ENCODE data around the gene PEAR1. TPM values are rescaled to one million over a fixed set of nuclear protein-coding genes. Genes with fewer than 3 reads are reported as not detected.

The PEAR1 gene
- total RNA-seq, 1 experiment from 2014 or later, result 9.8 TPM

GRCh38 chr1:156881663-156882062, 11.9 kb upstream of the PEAR1 start:
- POLR2A ChIA-PET (ENCODE audit: unreplicated experiment), result no interaction called here
- no peak overlapping the region for H3K4me2 ChIP-seq
- no peak for TF ChIP-seq EZH2 (IDR thresholded peaks at IDR 0.05; ENCODE audit: low read depth)
- TF ChIP-seq CTCF (conservative IDR thresholded peaks at IDR 0.05), result no peak
- H3K9me3 ChIP-seq (ENCODE audit: insufficient read depth, low read depth), result no peaks in the 10 kb centered on the region
- H3K79me2 ChIP-seq (ENCODE audit: low read depth), result no peaks in the 10 kb centered on the region
- no peaks in the 10 kb centered on the region for H3K36me3 ChIP-seq (ENCODE audit: low read depth)
- H3K27ac ChIP-seq, result no peak overlapping the region
- no peaks in the 10 kb centered on the region for H3F3A ChIP-seq (ENCODE audit: insufficient read depth, low read depth)
- no peaks in the 10 kb centered on the region for H3K4me1 ChIP-seq (replicated peaks; ENCODE audit: insufficient read depth)
- CTCF ChIA-PET, result no interaction called here
- no peak for DNase-seq
- no peaks in the 10 kb centered on the region for H3K9me2 ChIP-seq (ENCODE audit: insufficient read depth)
- no peak overlapping the region for H3K4me3 ChIP-seq
- peaks cover 62% of the 10 kb centered on the region for H3K27me3 ChIP-seq (ENCODE audit: insufficient read depth, low read depth)
- no peak overlapping the region for H2AFZ ChIP-seq
- intact Hi-C loops (cut with micrococcal nuclease; ENCODE audit: unreplicated experiment), result no loop called here
- no TSS peak for BruUV-seq (replicated peaks)
- no peaks in the 10 kb centered on the region for H4K20me1 ChIP-seq (ENCODE audit: insufficient read depth)

GRCh38 chr1:156882543-156882942, 11.0 kb upstream of the PEAR1 start:
- no peak for TF ChIP-seq CTCF (conservative IDR thresholded peaks at IDR 0.05)
- no peak for TF ChIP-seq EZH2 (IDR thresholded peaks at IDR 0.05; ENCODE audit: low read depth)
- H3K4me3 ChIP-seq, result no peak overlapping the region
- H4K20me1 ChIP-seq (ENCODE audit: insufficient read depth), result no peaks in the 10 kb centered on the region
- H3K4me2 ChIP-seq, result no peak overlapping the region
- peaks cover 60% of the 10 kb centered on the region for H3K27me3 ChIP-seq (ENCODE audit: insufficient read depth, low read depth)
- no peaks in the 10 kb centered on the region for H3K9me2 ChIP-seq (ENCODE audit: insufficient read depth)
- no peaks in the 10 kb centered on the region for H3K9me3 ChIP-seq (ENCODE audit: insufficient read depth, low read depth)
- H3K36me3 ChIP-seq (ENCODE audit: low read depth), result no peaks in the 10 kb centered on the region
- CTCF ChIA-PET, result no interaction called here
- no peaks in the 10 kb centered on the region for H3K4me1 ChIP-seq (replicated peaks; ENCODE audit: insufficient read depth)
- H3K79me2 ChIP-seq (ENCODE audit: low read depth), result no peaks in the 10 kb centered on the region
- H2AFZ ChIP-seq, result no peak overlapping the region
- H3K27ac ChIP-seq, result no peak overlapping the region
- intact Hi-C loops (cut with micrococcal nuclease; ENCODE audit: unreplicated experiment), result no loop called here
- no peaks in the 10 kb centered on the region for H3F3A ChIP-seq (ENCODE audit: insufficient read depth, low read depth)
- no TSS peak for BruUV-seq (replicated peaks)
- POLR2A ChIA-PET (ENCODE audit: unreplicated experiment), result interaction anchor here (0.6 kb wide), 1 partner anchor 216 kb away, joined by 5 read pairs; no protein-coding TSS in a partner anchor
- DNase-seq, result no peak

GRCh38 chr1:156883919-156884318, 9.6 kb upstream of the PEAR1 start:
- Histone ChIP-seq H3K79me2 (ENCODE audit: low read depth) (no peaks in the 10 kb centered on the region), H3K4me3 (no peak overlapping the region), H3K9me2 (ENCODE audit: insufficient read depth) (no peaks in the 10 kb centered on the region), H4K20me1 (ENCODE audit: insufficient read depth) (no peaks in the 10 kb centered on the region), H3K4me1 (replicated peaks; ENCODE audit: insufficient read depth) (no peaks in the 10 kb centered on the region), H2AFZ (no peak overlapping the region), H3F3A (ENCODE audit: insufficient read depth, low read depth) (no peaks in the 10 kb centered on the region), H3K27me3 (ENCODE audit: insufficient read depth, low read depth) (peaks cover 46% of the 10 kb centered on the region), H3K4me2 (no peak overlapping the region), H3K9me3 (ENCODE audit: insufficient read depth, low read depth) (no peaks in the 10 kb centered on the region), H3K36me3 (ENCODE audit: low read depth) (no peaks in the 10 kb centered on the region), H3K27ac (no peak overlapping the region)
- no peak for DNase-seq
- ChIA-PET CTCF (no interaction called here), POLR2A (ENCODE audit: unreplicated experiment) (no interaction called here)
- BruUV-seq (replicated peaks), result no TSS peak
- no peak for TF ChIP-seq EZH2 (IDR thresholded peaks at IDR 0.05; ENCODE audit: low read depth)
- no peak for TF ChIP-seq CTCF (conservative IDR thresholded peaks at IDR 0.05)
- intact Hi-C loops (cut with micrococcal nuclease; ENCODE audit: unreplicated experiment), result no loop called here
